Measurements from ENCODE around the gene KIF5B. TPM values are rescaled to one million over a fixed set of nuclear protein-coding genes. Genes with fewer than 3 reads are reported as not detected.
A peak's percentile ranks its signal among the peaks of the same experiment; 100 is the strongest.

The KIF5B gene
- total and polyA plus RNA-seq, 9 of the 15 experiments (the other 6 are each of a cell fraction or from before 2014, with no cell fraction given): 24.4 to 94.4 (median 68.9) TPM

DNA sequence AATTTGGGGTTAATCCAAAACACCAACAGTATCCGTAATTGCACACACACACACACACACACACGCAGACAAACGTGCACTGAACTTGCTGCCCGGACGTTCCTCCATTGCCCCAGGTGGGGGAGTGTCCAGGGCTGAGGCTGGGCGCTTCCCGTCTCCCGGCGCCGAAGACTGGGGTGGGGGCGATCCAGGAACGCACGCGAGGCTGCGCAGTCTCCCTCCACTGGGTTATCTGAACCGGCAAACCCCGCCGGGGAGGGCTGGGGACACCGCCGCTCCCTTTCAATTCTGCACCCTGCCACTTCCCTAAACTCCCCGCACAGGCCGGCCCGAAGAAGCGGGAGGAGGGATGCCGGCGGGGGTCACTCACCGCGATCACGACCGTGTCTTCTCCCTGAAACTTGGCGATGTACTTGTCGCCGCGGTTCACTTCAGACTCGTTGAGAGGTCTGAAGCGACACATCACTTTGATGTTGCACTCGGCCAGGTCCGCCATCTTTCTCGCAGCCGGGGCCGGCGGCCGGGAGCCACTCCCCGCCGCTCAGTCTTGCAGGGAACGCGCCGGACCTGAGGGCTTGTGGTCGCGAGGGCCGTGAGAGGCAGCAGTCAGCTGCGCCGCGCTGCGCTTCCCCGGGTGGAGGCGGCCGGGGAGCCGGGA is 618 bp downstream of the KIF5B start (continued):
- 0 out of 2 replicates have a peak, but pooled peaks have one; percentile 54 for TF ChIP-seq SRSF3 (IDR thresholded peaks at IDR 0.05; ENCODE audit: insufficient read depth, low read length)
- peak; percentile 67 for TF ChIP-seq TBP (optimal IDR thresholded peaks at IDR 0.05; ENCODE audit: low read depth, low read length)
- 0 out of 2 replicates have a peak, but pooled peaks have one; percentile 20 for TF ChIP-seq MYNN (IDR thresholded peaks at IDR 0.05)
- no peak for TF ChIP-seq MYNN (CRISPR knock-in tag; IDR thresholded peaks at IDR 0.05)
- no peak for TF ChIP-seq ZNF124 (CRISPR knock-in tag; IDR thresholded peaks at IDR 0.05)
- TF ChIP-seq MBD2 (IDR thresholded peaks at IDR 0.05; ENCODE audit: borderline replicate concordance, low read depth): peak; percentile 49; the same call in 1 of the 2 replicates
- TF ChIP-seq, protein P1, sequence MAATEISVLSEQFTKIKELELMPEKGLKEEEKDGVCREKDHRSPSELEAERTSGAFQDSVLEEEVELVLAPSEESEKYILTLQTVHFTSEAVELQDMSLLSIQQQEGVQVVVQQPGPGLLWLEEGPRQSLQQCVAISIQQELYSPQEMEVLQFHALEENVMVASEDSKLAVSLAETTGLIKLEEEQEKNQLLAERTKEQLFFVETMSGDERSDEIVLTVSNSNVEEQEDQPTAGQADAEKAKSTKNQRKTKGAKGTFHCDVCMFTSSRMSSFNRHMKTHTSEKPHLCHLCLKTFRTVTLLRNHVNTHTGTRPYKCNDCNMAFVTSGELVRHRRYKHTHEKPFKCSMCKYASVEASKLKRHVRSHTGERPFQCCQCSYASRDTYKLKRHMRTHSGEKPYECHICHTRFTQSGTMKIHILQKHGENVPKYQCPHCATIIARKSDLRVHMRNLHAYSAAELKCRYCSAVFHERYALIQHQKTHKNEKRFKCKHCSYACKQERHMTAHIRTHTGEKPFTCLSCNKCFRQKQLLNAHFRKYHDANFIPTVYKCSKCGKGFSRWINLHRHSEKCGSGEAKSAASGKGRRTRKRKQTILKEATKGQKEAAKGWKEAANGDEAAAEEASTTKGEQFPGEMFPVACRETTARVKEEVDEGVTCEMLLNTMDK (IDR thresholded peaks at IDR 0.05; ENCODE audit: borderline replicate concordance, insufficient read depth, low read depth, low read length, poor library complexity, severe bottlenecking): peak; percentile 34
- no peak for TF ChIP-seq NR2C2 (CRISPR knock-in tag; IDR thresholded peaks at IDR 0.05)
- TF ChIP-seq NR2C2 (tag; IDR thresholded peaks at IDR 0.05): peak; percentile 42; the same call in 1 of the 2 replicates
- TF ChIP-seq MCM2 (IDR thresholded peaks at IDR 0.05; ENCODE audit: low read depth): no peak
- TF ChIP-seq POLR3A (IDR thresholded peaks at IDR 0.05; ENCODE audit: borderline replicate concordance, extremely low read depth, insufficient read depth, insufficient read length): no peak
- peak; percentile 10; the same call in 1 of the 2 replicates for TF ChIP-seq SMARCC2 (IDR thresholded peaks at IDR 0.05; ENCODE audit: low read depth)
- peak in 1 of 2 experiments; percentile 71; a peak in 1 of 4 replicates for TF ChIP-seq KDM4B (IDR thresholded peaks at IDR 0.05; ENCODE audit: borderline replicate concordance in 2 of 2, low read depth in 1 of 2)
- TF ChIP-seq RBM22 (IDR thresholded peaks at IDR 0.05; ENCODE audit: low read depth, low read length, poor library complexity, severe bottlenecking): peak; percentile 7
- TF ChIP-seq JUN (IDR thresholded peaks at IDR 0.05; ENCODE audit: borderline replicate concordance, low read depth, low read length): no peak
- TF ChIP-seq JUN (CRISPR knock-in tag; IDR thresholded peaks at IDR 0.05; ENCODE audit: borderline replicate concordance): no peak
- peak; percentile 74 for TF ChIP-seq MXI1 (IDR thresholded peaks at IDR 0.05; ENCODE audit: low read depth, low read length)
- TF ChIP-seq ZNF224 (CRISPR knock-in tag; IDR thresholded peaks at IDR 0.05): no peak
- TF ChIP-seq GTF2A2 (tag; IDR thresholded peaks at IDR 0.05): no peak
- TF ChIP-seq, protein P2, sequence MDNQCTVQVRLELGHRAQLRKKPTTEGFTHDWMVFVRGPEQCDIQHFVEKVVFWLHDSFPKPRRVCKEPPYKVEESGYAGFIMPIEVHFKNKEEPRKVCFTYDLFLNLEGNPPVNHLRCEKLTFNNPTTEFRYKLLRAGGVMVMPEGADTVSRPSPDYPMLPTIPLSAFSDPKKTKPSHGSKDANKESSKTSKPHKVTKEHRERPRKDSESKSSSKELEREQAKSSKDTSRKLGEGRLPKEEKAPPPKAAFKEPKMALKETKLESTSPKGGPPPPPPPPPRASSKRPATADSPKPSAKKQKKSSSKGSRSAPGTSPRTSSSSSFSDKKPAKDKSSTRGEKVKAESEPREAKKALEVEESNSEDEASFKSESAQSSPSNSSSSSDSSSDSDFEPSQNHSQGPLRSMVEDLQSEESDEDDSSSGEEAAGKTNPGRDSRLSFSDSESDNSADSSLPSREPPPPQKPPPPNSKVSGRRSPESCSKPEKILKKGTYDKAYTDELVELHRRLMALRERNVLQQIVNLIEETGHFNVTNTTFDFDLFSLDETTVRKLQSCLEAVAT (IDR thresholded peaks at IDR 0.05): peak; percentile 25 to 40; a peak in 1 of 4 replicates
- peak; percentile 69 for TF ChIP-seq GABPB1 (CRISPR knock-in tag; IDR thresholded peaks at IDR 0.05)
- TF ChIP-seq LCOR (CRISPR knock-in tag; IDR thresholded peaks at IDR 0.05): peak; percentile 53; the same call in 1 of the 2 replicates
- TF ChIP-seq, protein P3, sequence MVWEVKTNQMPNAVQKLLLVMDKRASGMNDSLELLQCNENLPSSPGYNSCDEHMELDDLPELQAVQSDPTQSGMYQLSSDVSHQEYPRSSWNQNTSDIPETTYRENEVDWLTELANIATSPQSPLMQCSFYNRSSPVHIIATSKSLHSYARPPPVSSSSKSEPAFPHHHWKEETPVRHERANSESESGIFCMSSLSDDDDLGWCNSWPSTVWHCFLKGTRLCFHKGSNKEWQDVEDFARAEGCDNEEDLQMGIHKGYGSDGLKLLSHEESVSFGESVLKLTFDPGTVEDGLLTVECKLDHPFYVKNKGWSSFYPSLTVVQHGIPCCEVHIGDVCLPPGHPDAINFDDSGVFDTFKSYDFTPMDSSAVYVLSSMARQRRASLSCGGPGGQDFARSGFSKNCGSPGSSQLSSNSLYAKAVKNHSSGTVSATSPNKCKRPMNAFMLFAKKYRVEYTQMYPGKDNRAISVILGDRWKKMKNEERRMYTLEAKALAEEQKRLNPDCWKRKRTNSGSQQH (CRISPR knock-in tag; IDR thresholded peaks at IDR 0.05): no peak; the same call in 1 of the 2 replicates
- TF ChIP-seq SPI1 (IDR thresholded peaks at IDR 0.05; ENCODE audit: borderline replicate concordance, low read depth, low read length): peak; percentile 93

Data from K562 (cell line).